GM19372 (cell line): Measurements from ENCODE around the gene CDH7.

Experiments used
- ATAC-seq: cut with Tn5 transposase; IDR thresholded peaks from one replicate; pipeline ENCODE4 v1.9.1; 2021; ENCODE audit warnings: mild to moderate bottlenecking, low read depth, moderate library complexity; ENCODE audit not compliant: unreplicated experiment

The CDH7 gene

GRCh38 chr18:65897292-65897691, 146.5 kb downstream of the CDH7 start:
- no peak for ATAC-seq

- no peak for ATAC-seq
These were observed 150.7 kb downstream of the CDH7 start for GRCh38 chr18:65901522-65901921.

GRCh38 chr18:65906621-65907034, 155.8 kb downstream of the CDH7 start:
- ATAC-seq: no peak

GRCh38 chr18:65907281-65907680, 156.5 kb downstream of the CDH7 start:
- ATAC-seq: no peak

- ATAC-seq: no peak
These were observed 168.2 kb downstream of the CDH7 start for GRCh38 chr18:65919018-65919417.

- ATAC-seq: no peak
These were observed 168.9 kb downstream of the CDH7 start for GRCh38 chr18:65919663-65920062.

GRCh38 chr18:65922103-65922502, 171.3 kb downstream of the CDH7 start:
- no peak for ATAC-seq

- no peak for ATAC-seq
These were observed 174.1 kb downstream of the CDH7 start for GRCh38 chr18:65924904-65925303.

- no peak for ATAC-seq
These were observed 184.1 kb downstream of the CDH7 start for GRCh38 chr18:65934874-65935273.

GRCh38 chr18:65936678-65937077, 185.9 kb downstream of the CDH7 start:
- ATAC-seq: no peak

- ATAC-seq: no peak
These were observed 186.4 kb downstream of the CDH7 start for GRCh38 chr18:65937180-65937579.

GRCh38 chr18:65938592-65939372, 188.0 kb downstream of the CDH7 start:
- ATAC-seq: no peak
